DOHH2 (cell line): Measurements from ENCODE around the gene GLRA3.

Experiments used
- EZH2phosphoT487 ChIP-seq: fragments of 200-600 bp; sonication (generic); IDR thresholded peaks from 2 replicates; pipeline ENCODE4 v1.6.1; 2017; ENCODE audit warnings: borderline replicate concordance, mild to moderate bottlenecking, antibody characterized with exemption, low read length, moderate library complexity, mixed read lengths
- TF ChIP-seq, protein P1 (sequence below): fragments of 200-600 bp; sonication (generic); IDR thresholded peaks from one replicate; pipeline ENCODE4 v1.5.1; 2014; ENCODE audit warnings: antibody characterized with exemption, mild to moderate bottlenecking, low read depth, low read length; ENCODE audit not compliant: poor library complexity, severe bottlenecking

DNA sequence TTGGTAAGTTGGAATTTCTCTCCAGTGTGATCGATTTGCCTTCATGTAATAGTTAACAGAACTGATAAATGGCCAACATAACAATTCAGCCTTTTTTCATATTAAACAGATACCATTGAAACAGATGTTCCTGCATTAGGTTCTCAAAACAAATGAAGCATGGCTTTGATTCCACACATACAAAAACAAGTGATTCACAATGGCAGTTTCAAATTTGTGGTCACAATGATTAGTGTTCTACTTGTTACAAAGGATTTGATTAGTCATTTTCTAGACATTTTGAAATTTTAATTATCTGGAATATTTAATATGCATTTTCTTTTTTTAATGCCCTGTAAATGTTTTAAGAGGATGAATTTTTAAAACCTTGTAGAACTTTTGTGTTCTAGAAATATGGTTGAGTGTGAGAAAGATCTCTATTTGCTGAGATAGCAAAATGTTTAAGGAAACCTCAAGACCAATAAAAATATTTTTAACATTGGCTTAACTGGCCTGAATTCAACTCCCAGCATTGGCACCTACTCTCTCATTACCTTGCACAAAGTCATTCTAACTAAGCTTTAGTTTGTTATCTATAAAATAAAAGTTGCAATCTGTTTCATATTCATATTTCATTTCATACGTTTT, 18.9 kb upstream of the GLRA3 start:
- TF ChIP-seq, protein P1, sequence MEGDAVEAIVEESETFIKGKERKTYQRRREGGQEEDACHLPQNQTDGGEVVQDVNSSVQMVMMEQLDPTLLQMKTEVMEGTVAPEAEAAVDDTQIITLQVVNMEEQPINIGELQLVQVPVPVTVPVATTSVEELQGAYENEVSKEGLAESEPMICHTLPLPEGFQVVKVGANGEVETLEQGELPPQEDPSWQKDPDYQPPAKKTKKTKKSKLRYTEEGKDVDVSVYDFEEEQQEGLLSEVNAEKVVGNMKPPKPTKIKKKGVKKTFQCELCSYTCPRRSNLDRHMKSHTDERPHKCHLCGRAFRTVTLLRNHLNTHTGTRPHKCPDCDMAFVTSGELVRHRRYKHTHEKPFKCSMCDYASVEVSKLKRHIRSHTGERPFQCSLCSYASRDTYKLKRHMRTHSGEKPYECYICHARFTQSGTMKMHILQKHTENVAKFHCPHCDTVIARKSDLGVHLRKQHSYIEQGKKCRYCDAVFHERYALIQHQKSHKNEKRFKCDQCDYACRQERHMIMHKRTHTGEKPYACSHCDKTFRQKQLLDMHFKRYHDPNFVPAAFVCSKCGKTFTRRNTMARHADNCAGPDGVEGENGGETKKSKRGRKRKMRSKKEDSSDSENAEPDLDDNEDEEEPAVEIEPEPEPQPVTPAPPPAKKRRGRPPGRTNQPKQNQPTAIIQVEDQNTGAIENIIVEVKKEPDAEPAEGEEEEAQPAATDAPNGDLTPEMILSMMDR = no peak
- TF ChIP-seq EZH2phosphoT487 = no peak
